ENCODE measurements around the gene BTG4.

Gene BTG4

GRCh38 chr11:111483431-111483830 lies 28.8 kb downstream of the BTG4 start:
- Histone ChIP-seq H3K36me3 (ENCODE audit: control insufficient read depth, insufficient read depth, low read length) (no peaks in the 10 kb centered on the region), H3K4me3 (replicated peaks; ENCODE audit: low read depth, low read length) (no peak overlapping the region), H3K27me3 (replicated peaks; ENCODE audit: control insufficient read depth, insufficient read depth, low read length) (no peaks in the 10 kb centered on the region)
- no peak for TF ChIP-seq CTCF (IDR thresholded peaks at IDR 0.05; ENCODE audit: insufficient read depth, low read length, poor library complexity, severe bottlenecking)
- no peak for DNase-seq (ENCODE audit: extremely low read depth, insufficient read length)

GRCh38 chr11:111479666-111480065 lies 32.5 kb downstream of the BTG4 start:
- DNase-seq (ENCODE audit: extremely low read depth, insufficient read length) = no peak
- Histone ChIP-seq H3K27me3 (replicated peaks; ENCODE audit: control insufficient read depth, insufficient read depth, low read length) (no peaks in the 10 kb centered on the region), H3K36me3 (ENCODE audit: control insufficient read depth, insufficient read depth, low read length) (no peaks in the 10 kb centered on the region), H3K4me3 (replicated peaks; ENCODE audit: low read depth, low read length) (no peak overlapping the region)
- no peak for TF ChIP-seq CTCF (IDR thresholded peaks at IDR 0.05; ENCODE audit: insufficient read depth, low read length, poor library complexity, severe bottlenecking)

GRCh38 chr11:111477898-111478297 lies 34.3 kb downstream of the BTG4 start:
- TF ChIP-seq CTCF (IDR thresholded peaks at IDR 0.05; ENCODE audit: insufficient read depth, low read length, poor library complexity, severe bottlenecking) = no peak
- H3K36me3 ChIP-seq (ENCODE audit: control insufficient read depth, insufficient read depth, low read length) = no peaks in the 10 kb centered on the region
- DNase-seq (ENCODE audit: extremely low read depth, insufficient read length) = no peak
- H3K4me3 ChIP-seq (replicated peaks; ENCODE audit: low read depth, low read length) = no peak overlapping the region
- H3K27me3 ChIP-seq (replicated peaks; ENCODE audit: control insufficient read depth, insufficient read depth, low read length) = no peaks in the 10 kb centered on the region

GRCh38 chr11:111476956-111477355 lies 35.2 kb downstream of the BTG4 start:
- no peak for TF ChIP-seq CTCF (IDR thresholded peaks at IDR 0.05; ENCODE audit: insufficient read depth, low read length, poor library complexity, severe bottlenecking)
- no peak overlapping the region for H3K4me3 ChIP-seq (replicated peaks; ENCODE audit: low read depth, low read length)
- DNase-seq (ENCODE audit: extremely low read depth, insufficient read length) = no peak
- H3K36me3 ChIP-seq (ENCODE audit: control insufficient read depth, insufficient read depth, low read length) = no peaks in the 10 kb centered on the region
- no peaks in the 10 kb centered on the region for H3K27me3 ChIP-seq (replicated peaks; ENCODE audit: control insufficient read depth, insufficient read depth, low read length)

DNA sequence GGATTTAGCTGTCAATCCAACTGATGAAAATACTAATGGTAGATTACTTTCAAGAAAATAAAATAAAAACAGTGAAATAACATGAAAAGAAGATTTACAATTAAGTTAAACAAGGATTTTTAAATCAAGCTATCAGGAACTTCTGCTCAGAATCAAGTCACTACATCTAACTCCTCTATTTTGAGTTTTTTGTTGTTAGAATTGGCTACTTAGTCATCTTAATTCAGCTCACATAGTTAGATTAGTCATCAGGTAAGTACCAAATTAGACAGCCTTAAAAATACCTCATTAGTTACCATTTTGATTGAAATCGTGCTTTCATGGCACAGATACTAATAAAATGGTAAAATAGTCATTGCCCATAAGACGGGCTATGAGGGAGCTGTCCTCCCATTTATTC lies 35.8 kb downstream of the BTG4 start:
- H3K27me3 ChIP-seq (replicated peaks; ENCODE audit: control insufficient read depth, insufficient read depth, low read length) = no peaks in the 10 kb centered on the region
- no peak for TF ChIP-seq CTCF (IDR thresholded peaks at IDR 0.05; ENCODE audit: insufficient read depth, low read length, poor library complexity, severe bottlenecking)
- no peaks in the 10 kb centered on the region for H3K36me3 ChIP-seq (ENCODE audit: control insufficient read depth, insufficient read depth, low read length)
- no peak for DNase-seq (ENCODE audit: extremely low read depth, insufficient read length)
- H3K4me3 ChIP-seq (replicated peaks; ENCODE audit: low read depth, low read length) = no peak overlapping the region

GRCh38 chr11:111474432-111474831 lies 37.8 kb downstream of the BTG4 start:
- H3K36me3 ChIP-seq (ENCODE audit: control insufficient read depth, insufficient read depth, low read length) = no peaks in the 10 kb centered on the region
- no peak for TF ChIP-seq CTCF (IDR thresholded peaks at IDR 0.05; ENCODE audit: insufficient read depth, low read length, poor library complexity, severe bottlenecking)
- H3K4me3 ChIP-seq (replicated peaks; ENCODE audit: low read depth, low read length) = no peak overlapping the region
- DNase-seq (ENCODE audit: extremely low read depth, insufficient read length) = no peak
- no peaks in the 10 kb centered on the region for H3K27me3 ChIP-seq (replicated peaks; ENCODE audit: control insufficient read depth, insufficient read depth, low read length)

All from GM06990 (cell line).